ENCODE measurements around the gene XPNPEP2. TPM values are rescaled to one million over a fixed set of nuclear protein-coding genes. Genes with fewer than 3 reads are reported as not detected.
A peak's percentile ranks its signal among the peaks of the same experiment; 100 is the strongest.

Gene XPNPEP2
- total and polyA plus RNA-seq, 9 of the 15 experiments (the other 6 are each of a cell fraction or from before 2014, with no cell fraction given) = 0.03 to 0.19 (median 0.09) TPM; not detected in 5

GRCh38 chrX:129786210-129786651, 47.5 kb downstream of the XPNPEP2 start (continued):
- TF ChIP-seq ZNF347 (CRISPR knock-in tag; IDR thresholded peaks at IDR 0.05; ENCODE audit: low read depth) (no peak), BRF2 (IDR thresholded peaks at IDR 0.05; ENCODE audit: borderline replicate concordance, insufficient read depth, insufficient read length) (no peak), FOXM1 (IDR thresholded peaks at IDR 0.05; ENCODE audit: low read depth) (peak; percentile 31; the same call in 1 of the 2 replicates), FOXM1 (CRISPR knock-in tag; IDR thresholded peaks at IDR 0.05; ENCODE audit: low read depth) (no peak), XRCC5 (IDR thresholded peaks at IDR 0.05; ENCODE audit: low read depth, low read length) (no peak), RB1 (IDR thresholded peaks at IDR 0.05; ENCODE audit: low read depth) (no peak), NONO (IDR thresholded peaks at IDR 0.05; ENCODE audit: low read depth in 2 of 2, low read length in 1 of 2) (no peak), SP2 (IDR thresholded peaks at IDR 0.05; ENCODE audit: extremely low read depth, low read depth, low read length, poor library complexity, severe bottlenecking) (no peak), EP300 (IDR thresholded peaks at IDR 0.05; ENCODE audit: low read length) (peak; percentile 77), MCM7 (IDR thresholded peaks at IDR 0.05) (no peak), CREM (IDR thresholded peaks at IDR 0.05; ENCODE audit: low read depth) (no peak), MTF1 (CRISPR knock-in tag; IDR thresholded peaks at IDR 0.05; ENCODE audit: borderline replicate concordance) (no peak), GTF2F1 (IDR thresholded peaks at IDR 0.05; ENCODE audit: low read depth, low read length) (no peak), ZNF586 (CRISPR knock-in tag; conservative IDR thresholded peaks at IDR 0.05) (no peak), SMARCA5 (IDR thresholded peaks at IDR 0.05) (no peak), ZNF75A (CRISPR knock-in tag; IDR thresholded peaks at IDR 0.05) (no peak), TBL1XR1 (IDR thresholded peaks at IDR 0.05; ENCODE audit: low read length in 2 of 2) (peak in 1 of 2 experiments; percentile 56; a peak in 1 of 4 replicates), SOX6 (IDR thresholded peaks at IDR 0.05) (peak; percentile 61; the same call in 1 of the 2 replicates), TSC22D4 (tag; IDR thresholded peaks at IDR 0.05) (no peak), MEIS2 (IDR thresholded peaks at IDR 0.05; ENCODE audit: partially characterized antibody) (peak; percentile 4), HMGN3 (IDR thresholded peaks at IDR 0.05; ENCODE audit: borderline replicate concordance, extremely low read depth, insufficient read length, low read depth, low read length) (no peak), RBM17 (IDR thresholded peaks at IDR 0.05; ENCODE audit: borderline replicate concordance, low read depth, low read length) (no peak)
- TF ChIP-seq, protein P1, sequence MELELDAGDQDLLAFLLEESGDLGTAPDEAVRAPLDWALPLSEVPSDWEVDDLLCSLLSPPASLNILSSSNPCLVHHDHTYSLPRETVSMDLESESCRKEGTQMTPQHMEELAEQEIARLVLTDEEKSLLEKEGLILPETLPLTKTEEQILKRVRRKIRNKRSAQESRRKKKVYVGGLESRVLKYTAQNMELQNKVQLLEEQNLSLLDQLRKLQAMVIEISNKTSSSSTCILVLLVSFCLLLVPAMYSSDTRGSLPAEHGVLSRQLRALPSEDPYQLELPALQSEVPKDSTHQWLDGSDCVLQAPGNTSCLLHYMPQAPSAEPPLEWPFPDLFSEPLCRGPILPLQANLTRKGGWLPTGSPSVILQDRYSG (tag; conservative IDR thresholded peaks at IDR 0.05; ENCODE audit: low read depth) = no peak
- TF ChIP-seq, protein P2, sequence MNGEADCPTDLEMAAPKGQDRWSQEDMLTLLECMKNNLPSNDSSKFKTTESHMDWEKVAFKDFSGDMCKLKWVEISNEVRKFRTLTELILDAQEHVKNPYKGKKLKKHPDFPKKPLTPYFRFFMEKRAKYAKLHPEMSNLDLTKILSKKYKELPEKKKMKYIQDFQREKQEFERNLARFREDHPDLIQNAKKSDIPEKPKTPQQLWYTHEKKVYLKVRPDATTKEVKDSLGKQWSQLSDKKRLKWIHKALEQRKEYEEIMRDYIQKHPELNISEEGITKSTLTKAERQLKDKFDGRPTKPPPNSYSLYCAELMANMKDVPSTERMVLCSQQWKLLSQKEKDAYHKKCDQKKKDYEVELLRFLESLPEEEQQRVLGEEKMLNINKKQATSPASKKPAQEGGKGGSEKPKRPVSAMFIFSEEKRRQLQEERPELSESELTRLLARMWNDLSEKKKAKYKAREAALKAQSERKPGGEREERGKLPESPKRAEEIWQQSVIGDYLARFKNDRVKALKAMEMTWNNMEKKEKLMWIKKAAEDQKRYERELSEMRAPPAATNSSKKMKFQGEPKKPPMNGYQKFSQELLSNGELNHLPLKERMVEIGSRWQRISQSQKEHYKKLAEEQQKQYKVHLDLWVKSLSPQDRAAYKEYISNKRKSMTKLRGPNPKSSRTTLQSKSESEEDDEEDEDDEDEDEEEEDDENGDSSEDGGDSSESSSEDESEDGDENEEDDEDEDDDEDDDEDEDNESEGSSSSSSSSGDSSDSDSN (IDR thresholded peaks at IDR 0.05; ENCODE audit: borderline replicate concordance in 1 of 2, low read depth in 2 of 2, low read length in 2 of 2) = no peak

Data from K562 (cell line).